ENCODE data around the gene SPTBN4. TPM values are rescaled to one million over a fixed set of nuclear protein-coding genes. Genes with fewer than 3 reads are reported as not detected.

SPTBN4 gene
- total RNA-seq, 1 experiment from 2014 or later: 1.9 TPM

DNA sequence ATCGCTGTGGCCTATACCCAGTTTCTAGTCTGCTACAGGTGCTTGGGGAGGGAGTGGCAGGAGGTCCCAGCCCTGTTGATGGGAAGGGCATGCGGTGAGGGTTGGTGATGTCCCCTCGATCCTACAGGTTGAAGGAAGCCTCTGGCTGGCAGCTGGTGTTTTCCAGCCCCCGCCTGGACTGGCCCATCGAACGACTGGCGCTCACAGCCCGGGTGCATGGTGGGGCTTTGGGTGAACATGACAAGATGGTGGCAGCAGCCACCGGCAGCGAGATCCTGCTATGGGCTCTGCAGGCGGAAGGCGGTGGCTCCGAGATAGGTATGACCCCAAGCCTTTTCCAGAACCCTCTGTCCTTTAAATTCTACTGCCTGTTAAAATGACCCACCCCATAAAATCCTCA is 113.8 kb downstream of the SPTBN4 start:
- CTCF ChIA-PET: no interaction called here
- no peak for ATAC-seq
- no peak overlapping the region for H3K4me3 ChIP-seq (ENCODE audit: low read length)
- BruUV-seq (replicated peaks): no TSS peak
- no peaks in the 10 kb centered on the region; the same call in 1 of the 2 replicates for H3K4me1 ChIP-seq (ENCODE audit: insufficient read depth, low read length)
- no peak overlapping the region for H3K4me2 ChIP-seq (ENCODE audit: low read length)
- no peaks in the 10 kb centered on the region for H4K20me1 ChIP-seq (ENCODE audit: low read length)
- H2AFZ ChIP-seq (ENCODE audit: low read length): no peak overlapping the region
- no peaks in the 10 kb centered on the region for H3K79me2 ChIP-seq (ENCODE audit: low read length)
- H3K27me3 ChIP-seq (ENCODE audit: low read length): no peaks in the 10 kb centered on the region
- no peak overlapping the region for H3K9ac ChIP-seq (ENCODE audit: low read length)
- H3K36me3 ChIP-seq (ENCODE audit: low read depth, low read length): no peaks in the 10 kb centered on the region
- intact Hi-C loops (cut with micrococcal nuclease): no loop called here
- POLR2A ChIA-PET (ENCODE audit: unreplicated experiment): no interaction called here
- DNase-seq: no peak
- H3K27ac ChIP-seq (ENCODE audit: low read length): no peak overlapping the region
- TF ChIP-seq EZH2 (IDR thresholded peaks at IDR 0.05; ENCODE audit: low read length, unreplicated experiment) (no peak), EZH2phosphoT487 (IDR thresholded peaks at IDR 0.05; ENCODE audit: borderline replicate concordance, low read length) (no peak)
- TF ChIP-seq, protein P1, sequence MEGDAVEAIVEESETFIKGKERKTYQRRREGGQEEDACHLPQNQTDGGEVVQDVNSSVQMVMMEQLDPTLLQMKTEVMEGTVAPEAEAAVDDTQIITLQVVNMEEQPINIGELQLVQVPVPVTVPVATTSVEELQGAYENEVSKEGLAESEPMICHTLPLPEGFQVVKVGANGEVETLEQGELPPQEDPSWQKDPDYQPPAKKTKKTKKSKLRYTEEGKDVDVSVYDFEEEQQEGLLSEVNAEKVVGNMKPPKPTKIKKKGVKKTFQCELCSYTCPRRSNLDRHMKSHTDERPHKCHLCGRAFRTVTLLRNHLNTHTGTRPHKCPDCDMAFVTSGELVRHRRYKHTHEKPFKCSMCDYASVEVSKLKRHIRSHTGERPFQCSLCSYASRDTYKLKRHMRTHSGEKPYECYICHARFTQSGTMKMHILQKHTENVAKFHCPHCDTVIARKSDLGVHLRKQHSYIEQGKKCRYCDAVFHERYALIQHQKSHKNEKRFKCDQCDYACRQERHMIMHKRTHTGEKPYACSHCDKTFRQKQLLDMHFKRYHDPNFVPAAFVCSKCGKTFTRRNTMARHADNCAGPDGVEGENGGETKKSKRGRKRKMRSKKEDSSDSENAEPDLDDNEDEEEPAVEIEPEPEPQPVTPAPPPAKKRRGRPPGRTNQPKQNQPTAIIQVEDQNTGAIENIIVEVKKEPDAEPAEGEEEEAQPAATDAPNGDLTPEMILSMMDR (conservative IDR thresholded peaks at IDR 0.05; ENCODE audit: low read depth, low read length): no peak
- no peaks in the 10 kb centered on the region for H3K9me3 ChIP-seq (ENCODE audit: low read length)
- H3F3A ChIP-seq (ENCODE audit: low read length, unreplicated experiment): no peaks in the 10 kb centered on the region
- H3K9me2 ChIP-seq (replicated peaks; ENCODE audit: low read length): no peaks in the 10 kb centered on the region

DNA sequence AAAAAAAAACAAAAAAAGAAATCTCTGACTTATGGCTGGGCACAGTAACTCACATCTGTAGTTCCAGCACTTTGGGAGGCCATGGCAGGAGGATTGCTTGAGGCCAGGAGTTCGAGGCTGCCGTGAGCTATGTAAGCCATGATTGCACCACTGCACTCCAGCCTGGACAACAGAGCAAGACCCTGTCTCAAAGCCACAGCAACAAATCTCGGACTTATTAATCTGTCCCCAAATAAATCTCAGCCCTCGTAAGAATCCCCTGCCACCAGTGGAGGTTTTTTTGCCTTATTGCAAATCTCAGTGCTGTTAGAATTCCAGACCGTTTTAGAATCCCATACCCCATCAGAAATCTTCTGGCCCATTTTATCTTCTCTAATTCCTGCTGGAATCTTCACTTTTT is 114.7 kb downstream of the SPTBN4 start:
- ATAC-seq (no peak), DNase-seq (no peak)
- H3K9me2 ChIP-seq (replicated peaks; ENCODE audit: low read length): no peaks in the 10 kb centered on the region
- no peaks in the 10 kb centered on the region for H3K4me1 ChIP-seq (ENCODE audit: insufficient read depth, low read length)
- ChIA-PET POLR2A (ENCODE audit: unreplicated experiment) (interaction anchor here (0.7 kb wide), 1 partner anchor 8 kb away, joined by 20 read pairs; no protein-coding TSS in a partner anchor), CTCF (no interaction called here)
- intact Hi-C loops (cut with micrococcal nuclease): no loop called here
- no peaks in the 10 kb centered on the region for H3K36me3 ChIP-seq (ENCODE audit: low read depth, low read length)
- H4K20me1 ChIP-seq (ENCODE audit: low read length): no peaks in the 10 kb centered on the region
- no peak overlapping the region for H3K4me3 ChIP-seq (ENCODE audit: low read length)
- no peak overlapping the region for H3K27ac ChIP-seq (ENCODE audit: low read length)
- TF ChIP-seq EZH2phosphoT487 (IDR thresholded peaks at IDR 0.05; ENCODE audit: borderline replicate concordance, low read length): no peak
- TF ChIP-seq, protein P1 (conservative IDR thresholded peaks at IDR 0.05; ENCODE audit: low read depth, low read length): no peak
- TF ChIP-seq EZH2 (IDR thresholded peaks at IDR 0.05; ENCODE audit: low read length, unreplicated experiment): no peak
- no peaks in the 10 kb centered on the region for H3K9me3 ChIP-seq (ENCODE audit: low read length)
- H3K79me2 ChIP-seq (ENCODE audit: low read length): no peaks in the 10 kb centered on the region
- H2AFZ ChIP-seq (ENCODE audit: low read length): no peak overlapping the region
- H3K4me2 ChIP-seq (ENCODE audit: low read length): no peak overlapping the region
- no peaks in the 10 kb centered on the region for H3K27me3 ChIP-seq (ENCODE audit: low read length)
- no peak overlapping the region for H3K9ac ChIP-seq (ENCODE audit: low read length)
- BruUV-seq (replicated peaks): no TSS peak
- H3F3A ChIP-seq (ENCODE audit: low read length, unreplicated experiment): no peaks in the 10 kb centered on the region

DNA sequence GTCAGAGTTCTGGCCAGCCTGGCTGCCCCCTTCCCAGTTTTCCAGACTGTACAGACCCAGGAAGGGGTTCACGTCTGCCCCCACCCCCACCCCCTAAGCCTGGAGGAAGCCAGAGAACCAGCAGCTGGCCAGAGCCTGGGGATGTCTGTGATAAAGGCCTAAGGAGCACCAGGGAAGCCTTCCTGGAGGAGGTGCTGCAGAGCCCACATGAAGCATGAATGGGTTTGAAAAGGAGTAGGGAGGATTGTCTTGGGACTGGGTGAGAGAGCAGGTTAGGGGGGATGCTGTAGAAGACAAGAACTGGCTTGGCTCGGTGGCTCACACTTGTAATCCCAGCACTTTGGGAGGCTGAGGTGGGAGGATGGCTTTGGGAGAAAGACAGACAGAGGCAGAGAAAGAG is 115.7 kb downstream of the SPTBN4 start:
- TF ChIP-seq, protein P1 (conservative IDR thresholded peaks at IDR 0.05; ENCODE audit: low read depth, low read length): no peak
- TF ChIP-seq EZH2phosphoT487 (IDR thresholded peaks at IDR 0.05; ENCODE audit: borderline replicate concordance, low read length) (no peak), EZH2 (IDR thresholded peaks at IDR 0.05; ENCODE audit: low read length, unreplicated experiment) (no peak)
- H3K36me3 ChIP-seq (ENCODE audit: low read depth, low read length): no peaks in the 10 kb centered on the region
- intact Hi-C loops (cut with micrococcal nuclease): no loop called here
- no peaks in the 10 kb centered on the region for H3K9me3 ChIP-seq (ENCODE audit: low read length)
- H3K9ac ChIP-seq (ENCODE audit: low read length): no peak overlapping the region
- CTCF ChIA-PET: no interaction called here
- H3K4me2 ChIP-seq (ENCODE audit: low read length): no peak overlapping the region
- H3K27ac ChIP-seq (ENCODE audit: low read length): no peak overlapping the region
- no peaks in the 10 kb centered on the region for H3F3A ChIP-seq (ENCODE audit: low read length, unreplicated experiment)
- H3K4me1 ChIP-seq (ENCODE audit: insufficient read depth, low read length): no peaks in the 10 kb centered on the region
- no TSS peak for BruUV-seq (replicated peaks)
- H3K79me2 ChIP-seq (ENCODE audit: low read length): no peaks in the 10 kb centered on the region
- no peak overlapping the region for H2AFZ ChIP-seq (ENCODE audit: low read length)
- no peaks in the 10 kb centered on the region for H3K9me2 ChIP-seq (replicated peaks; ENCODE audit: low read length)
- POLR2A ChIA-PET (ENCODE audit: unreplicated experiment): no interaction called here
- ATAC-seq (no peak), DNase-seq (no peak)
- H3K4me3 ChIP-seq (ENCODE audit: low read length): no peak overlapping the region
- H3K27me3 ChIP-seq (ENCODE audit: low read length): no peaks in the 10 kb centered on the region
- H4K20me1 ChIP-seq (ENCODE audit: low read length): no peaks in the 10 kb centered on the region
